Neutrophil (primary cell): ENCODE measurements around the gene NBAS.

Source experiments
- H3K27ac ChIP-seq: fragments of 200-600 bp; sonication (generic); 2 replicates; pipeline ENCODE4 v1.5.1; 2016; ENCODE audit warnings: mild to moderate bottlenecking, moderate library complexity
- H3K27me3 ChIP-seq: fragments of 200-600 bp; sonication (generic); 2 replicates; pipeline ENCODE4 v1.6.0; 2016; ENCODE audit warnings: mild to moderate bottlenecking
- H3K36me3 ChIP-seq: fragments of 200-600 bp; sonication (generic); 2 replicates; pipeline ENCODE4 v1.5.1; 2017
- H3K4me1 ChIP-seq, 2 experiments: fragments of 200-600 bp in 1 of 2; sonication (generic) in 1 of 2; 1 replicate in 1 of 2; 2 replicates in 1 of 2; pipeline versions ENCODE4 v1.5.1 to v1.6.1; 2013 to 2016; ENCODE audit warnings: low read depth in 1 of 2, low read length in 1 of 2, mild to moderate bottlenecking in 1 of 2, moderate library complexity in 1 of 2; ENCODE audit not compliant: control insufficient read depth in 1 of 2, insufficient read depth in 1 of 2
- H3K4me3 ChIP-seq, 2 experiments: fragments of 200-600 bp in 1 of 2; sonication (generic) in 1 of 2; 1 replicate in 1 of 2; 2 replicates in 1 of 2; pipeline ENCODE4 v1.5.1; 2013 to 2016; ENCODE audit warnings: low read depth in 1 of 2, low read length in 1 of 2, mild to moderate bottlenecking in 1 of 2, moderate library complexity in 1 of 2
- H3K9me3 ChIP-seq: fragments of 200-600 bp; sonication (generic); 2 replicates; pipeline ENCODE4 v1.5.1; 2016
- CTCF ChIP-seq: fragments of 200-600 bp; sonication (generic); IDR thresholded peaks from 2 replicates; pipeline ENCODE4 v1.5.1; 2016; ENCODE audit warnings: antibody characterized with exemption

NBAS gene

GRCh38 chr2:15584767-15585469 lies 23.8 kb upstream of the NBAS start:
- no peak for TF ChIP-seq CTCF
- Histone ChIP-seq H3K36me3 (no peaks in the 10 kb centered on the region), H3K9me3 (no peaks in the 10 kb centered on the region), H3K27me3 (no peaks in the 10 kb centered on the region), H3K27ac (no peak overlapping the region), H3K4me3 (no peak overlapping the region), H3K4me1 (no peaks in the 10 kb centered on the region)

- H3K9me3 ChIP-seq = no peaks in the 10 kb centered on the region
- no peak overlapping the region for H3K27ac ChIP-seq
These were observed 23.2 kb upstream of the NBAS start for GRCh38 chr2:15584316-15584715.

DNA sequence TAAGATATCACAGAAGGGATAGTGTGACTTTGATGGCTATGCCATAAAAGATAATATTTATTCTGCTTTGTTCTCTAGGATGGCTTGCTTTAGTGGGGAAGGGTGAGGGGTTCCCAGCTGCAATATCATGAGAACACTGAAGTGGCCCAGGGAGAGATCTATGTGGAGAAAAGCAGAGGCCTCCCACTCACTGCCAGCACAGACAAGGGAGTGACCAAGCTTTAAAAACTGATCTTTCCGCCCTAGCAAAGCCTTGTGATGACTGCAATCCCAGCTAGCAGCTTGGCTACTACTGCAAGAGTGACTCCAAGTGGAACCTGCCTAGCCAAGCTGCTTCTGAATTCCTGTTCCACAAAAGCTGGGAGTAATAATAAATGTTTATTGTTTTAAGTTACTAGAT lies 22.7 kb upstream of the NBAS start:
- no peak overlapping the region for H3K27ac ChIP-seq
- H3K27me3 ChIP-seq = no peaks in the 10 kb centered on the region
- TF ChIP-seq CTCF = no peak
- H3K4me3 ChIP-seq = no peak overlapping the region
- no peaks in the 10 kb centered on the region for H3K4me1 ChIP-seq
- no peaks in the 10 kb centered on the region for H3K36me3 ChIP-seq
- H3K9me3 ChIP-seq = no peaks in the 10 kb centered on the region

More at GRCh38 chr2:15584316-15584715, 23.2 kb upstream of the NBAS start:
- Histone ChIP-seq H3K36me3 (no peaks in the 10 kb centered on the region), H3K4me1 (no peaks in the 10 kb centered on the region), H3K27me3 (no peaks in the 10 kb centered on the region), H3K4me3 (no peak overlapping the region)
- no peak for TF ChIP-seq CTCF

GRCh38 chr2:15582710-15583357 lies 21.7 kb upstream of the NBAS start:
- no peaks in the 10 kb centered on the region for H3K9me3 ChIP-seq
- no peak overlapping the region for H3K4me3 ChIP-seq
- no peak for TF ChIP-seq CTCF

DNA sequence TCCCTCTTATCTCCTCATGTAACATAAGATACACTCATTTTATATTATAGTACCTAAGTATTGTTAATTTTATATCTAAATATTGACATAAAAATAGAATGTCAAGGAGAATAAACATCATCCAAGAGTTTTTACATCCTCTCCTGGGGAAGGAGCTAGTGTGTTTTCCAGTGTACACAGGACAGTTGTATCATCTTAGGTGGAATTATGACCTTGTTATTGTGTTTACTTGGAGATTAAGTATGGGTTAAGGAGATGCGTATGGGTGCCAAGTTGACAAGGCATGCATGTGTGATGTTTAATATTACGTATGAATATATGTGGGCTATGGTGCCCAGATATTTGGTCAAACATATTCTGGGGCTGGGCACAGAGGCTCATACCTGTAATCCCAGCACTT lies 19.3 kb upstream of the NBAS start:
- Histone ChIP-seq H3K27ac (no peak overlapping the region), H3K9me3 (no peaks in the 10 kb centered on the region), H3K36me3 (no peaks in the 10 kb centered on the region), H3K4me3 (no peak overlapping the region), H3K27me3 (no peaks in the 10 kb centered on the region), H3K4me1 (no peaks in the 10 kb centered on the region)
- no peak for TF ChIP-seq CTCF

More at GRCh38 chr2:15582710-15583357, 21.7 kb upstream of the NBAS start:
- Histone ChIP-seq H3K36me3 (no peaks in the 10 kb centered on the region), H3K27ac (no peak overlapping the region), H3K4me1 (no peaks in the 10 kb centered on the region), H3K27me3 (no peaks in the 10 kb centered on the region)
